ENCODE results near the gene RAB13. TPM values are rescaled to one million over a fixed set of nuclear protein-coding genes. Genes with fewer than 3 reads are reported as not detected.
A peak's percentile ranks its signal among the peaks of the same experiment; 100 is the strongest.

RAB13 gene
- total and polyA plus RNA-seq, 2 donors (not counting 1 experiment from before 2014, with no cell fraction given), result 0.09 to 9.7 TPM

DNA sequence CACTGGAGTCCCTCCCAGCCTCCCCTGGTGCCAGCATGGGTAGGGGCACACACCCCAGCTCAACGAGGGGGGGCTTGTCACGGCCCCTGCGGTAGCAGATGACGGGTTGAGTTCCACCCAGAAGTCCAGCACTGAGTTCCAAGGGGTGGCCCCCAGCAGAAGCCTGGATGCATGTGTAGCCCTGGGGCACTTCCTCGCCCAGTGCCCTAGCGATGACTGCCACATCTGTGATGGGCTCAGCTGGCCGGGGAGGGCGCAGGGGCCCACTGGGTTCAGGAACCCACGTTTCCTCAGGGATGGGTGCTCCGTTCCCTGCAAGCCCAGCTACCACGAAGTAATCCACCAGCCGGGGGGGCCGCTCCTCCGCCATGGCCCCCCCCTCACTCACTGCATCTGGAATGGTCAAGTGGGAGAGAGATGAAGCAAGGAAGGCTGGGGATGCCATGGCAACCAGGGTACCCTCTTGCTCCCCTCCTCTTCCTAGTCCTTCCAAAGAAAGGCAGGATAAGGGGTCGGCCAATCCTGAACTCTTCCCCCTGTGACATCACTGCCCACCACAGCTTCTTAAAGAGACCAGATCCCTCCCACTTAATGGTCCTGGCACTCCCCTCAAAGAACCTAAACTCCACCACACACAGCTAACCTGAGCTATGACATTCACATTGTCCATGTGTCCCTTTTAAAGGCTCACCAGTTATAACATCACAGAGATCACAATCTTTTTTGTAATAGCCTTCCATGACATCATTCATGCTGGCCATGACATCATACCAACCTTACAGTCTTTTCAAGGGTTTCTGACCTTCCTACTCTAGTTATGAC is 41.9 kb downstream of the RAB13 start:
- Mint-ChIP-seq H3K4me1 (peaks cover 51% of the 10 kb centered on the region), H3K4me3 (peak overlapping the region; percentile 94)
- H3K9me3 ChIP-seq (ENCODE audit: control extremely low read depth in 1 of 3, control insufficient read depth in 2 of 3, insufficient read depth in 1 of 3, low read length in 2 of 3), result no peaks in the 10 kb centered on the region

More for the DNA sequence above, 41.9 kb downstream of the RAB13 start:
- peaks cover 17 to 64% of the 10 kb centered on the region in 2 experiments for H3K36me3 ChIP-seq (replicated peaks in 1 of 2; ENCODE audit: control extremely low read depth in 1 of 2, control insufficient read depth in 1 of 2, extremely low read depth in 1 of 2, insufficient read depth in 2 of 2, low read length in 1 of 2)
- peak; percentile 53 for DNase-seq
- H3K79me2 ChIP-seq (ENCODE audit: control insufficient read depth, insufficient read depth, low read length), result peaks cover 57% of the 10 kb centered on the region
- H3K9me3 Mint-ChIP-seq (ENCODE audit: insufficient read depth), result no peaks in the 10 kb centered on the region
- peak overlapping the region; percentile 53 for H2AFZ ChIP-seq (ENCODE audit: insufficient read depth, low read depth, low read length, poor library complexity, severe bottlenecking)
- WGBS (ENCODE audit: insufficient coverage), result 88% methylated on average over 9 of the region's 15 CpGs
- TF ChIP-seq EZH2 (IDR thresholded peaks at IDR 0.05; ENCODE audit: borderline replicate concordance, insufficient read depth, low read depth, low read length, poor library complexity, severe bottlenecking), result no peak
- TF ChIP-seq, protein P1, sequence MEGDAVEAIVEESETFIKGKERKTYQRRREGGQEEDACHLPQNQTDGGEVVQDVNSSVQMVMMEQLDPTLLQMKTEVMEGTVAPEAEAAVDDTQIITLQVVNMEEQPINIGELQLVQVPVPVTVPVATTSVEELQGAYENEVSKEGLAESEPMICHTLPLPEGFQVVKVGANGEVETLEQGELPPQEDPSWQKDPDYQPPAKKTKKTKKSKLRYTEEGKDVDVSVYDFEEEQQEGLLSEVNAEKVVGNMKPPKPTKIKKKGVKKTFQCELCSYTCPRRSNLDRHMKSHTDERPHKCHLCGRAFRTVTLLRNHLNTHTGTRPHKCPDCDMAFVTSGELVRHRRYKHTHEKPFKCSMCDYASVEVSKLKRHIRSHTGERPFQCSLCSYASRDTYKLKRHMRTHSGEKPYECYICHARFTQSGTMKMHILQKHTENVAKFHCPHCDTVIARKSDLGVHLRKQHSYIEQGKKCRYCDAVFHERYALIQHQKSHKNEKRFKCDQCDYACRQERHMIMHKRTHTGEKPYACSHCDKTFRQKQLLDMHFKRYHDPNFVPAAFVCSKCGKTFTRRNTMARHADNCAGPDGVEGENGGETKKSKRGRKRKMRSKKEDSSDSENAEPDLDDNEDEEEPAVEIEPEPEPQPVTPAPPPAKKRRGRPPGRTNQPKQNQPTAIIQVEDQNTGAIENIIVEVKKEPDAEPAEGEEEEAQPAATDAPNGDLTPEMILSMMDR (IDR thresholded peaks at IDR 0.05), result no peak
- ATAC-seq (ENCODE audit: low read depth), result no peak
- H3K27me3 ChIP-seq (replicated peaks in 1 of 4; ENCODE audit: control extremely low read depth in 1 of 4, control insufficient read depth in 3 of 4, insufficient read depth in 4 of 4, low read length in 3 of 4), result no peaks in the 10 kb centered on the region
- peak overlapping the region; percentile 96 for H3K27ac Mint-ChIP-seq
- peaks cover 24 to 43% of the 10 kb centered on the region in 2 donors for H3K4me1 ChIP-seq (ENCODE audit: control insufficient read depth in 2 of 2, insufficient read depth in 2 of 2, low read length in 2 of 2)
- no peaks in the 10 kb centered on the region for H3K27me3 Mint-ChIP-seq
- H3K9ac ChIP-seq (ENCODE audit: low read length), result peak overlapping the region; percentile 89
- ChIA-PET POLR2A (interaction anchor here (0.5 to 4.4 kb wide), 19 partner anchors 10 to 1043 kb away, joined by 3 to 124 read pairs (median 5); partner anchors contain the start of genes CREB3L4, CRTC2, GATAD2B and JTB), CTCF (interaction anchor here (0.8 to 5.9 kb wide), 11 partner anchors 9 to 94 kb away, joined by 3 to 65 read pairs (median 14); partner anchors contain the start of genes CREB3L4, CRTC2, GATAD2B and JTB)
- H3K27ac ChIP-seq (ENCODE audit: low read length in 2 of 2), result peak overlapping the region; percentile 91 to 98
- peak overlapping the region; percentile 89 for H3K4me2 ChIP-seq (replicated peaks; ENCODE audit: low read depth, low read length, poor library complexity, severe bottlenecking)
- peaks cover 49% of the 10 kb centered on the region for H4K20me1 ChIP-seq (ENCODE audit: control insufficient read depth, insufficient read depth, low read length, poor library complexity, severe bottlenecking)
- peak overlapping the region; percentile 54 to 95 (median 85) for H3K4me3 ChIP-seq (ENCODE audit: control extremely low read depth in 1 of 5, extremely low read depth in 1 of 5, insufficient read depth in 1 of 5, low read depth in 2 of 5, low read length in 4 of 5)
- intact Hi-C loops (cut with micrococcal nuclease), result no loop called here
